Ishikawa (cell line): ENCODE data around the gene HOXB4.

ENCODE experiments used
- CEBPB ChIP-seq: IDR thresholded peaks from 2 replicates; pipeline ENCODE4 v1.6.1; 2012
- CREB1 ChIP-seq: IDR thresholded peaks from 2 replicates; pipeline ENCODE4 v1.6.1; 2012; ENCODE audit warnings: low read depth
- EGR1 ChIP-seq: IDR thresholded peaks from 2 replicates; pipeline ENCODE4 v1.6.1; 2012
- EP300 ChIP-seq: IDR thresholded peaks from 2 replicates; pipeline ENCODE4 v1.6.1; 2012; ENCODE audit warnings: borderline replicate concordance
- FOXM1 ChIP-seq: IDR thresholded peaks from 2 replicates; pipeline ENCODE4 v1.6.1; 2012; ENCODE audit warnings: low read depth, borderline replicate concordance
- MAX ChIP-seq: IDR thresholded peaks from 2 replicates; pipeline ENCODE4 v1.6.1; 2012
- NFIC ChIP-seq: IDR thresholded peaks from 2 replicates; pipeline ENCODE4 v1.6.1; 2012
- RAD21 ChIP-seq: IDR thresholded peaks from 2 replicates; pipeline ENCODE4 v1.6.1; 2012; ENCODE audit warnings: low read depth
- REST ChIP-seq: IDR thresholded peaks from 2 replicates; pipeline ENCODE4 v1.6.1; 2012; ENCODE audit warnings: low read depth, mild to moderate bottlenecking
- TAF1 ChIP-seq: IDR thresholded peaks from 2 replicates; pipeline ENCODE4 v1.6.1; 2012; ENCODE audit warnings: low read depth, mild to moderate bottlenecking
- TCF12 ChIP-seq: IDR thresholded peaks from 2 replicates; pipeline ENCODE4 v1.6.1; 2012; ENCODE audit warnings: low read depth
- TEAD4 ChIP-seq: IDR thresholded peaks from 2 replicates; pipeline ENCODE4 v1.6.1; 2012
- USF1 ChIP-seq: IDR thresholded peaks from 2 replicates; pipeline ENCODE4 v1.6.1; 2012
- YY1 ChIP-seq: IDR thresholded peaks from 2 replicates; pipeline ENCODE4 v1.6.1; 2012; ENCODE audit warnings: low read depth
- ZBTB7A ChIP-seq: IDR thresholded peaks from 2 replicates; pipeline ENCODE4 v1.6.1; 2012; ENCODE audit warnings: low read depth

Gene HOXB4

GRCh38 chr17:48586355-48587258 is 8.5 kb upstream of the HOXB4 start:
- TF ChIP-seq TEAD4 (no peak), TCF12 (no peak), REST (no peak), FOXM1 (no peak), TAF1 (no peak), MAX (no peak), USF1 (no peak), EGR1 (no peak), YY1 (no peak), NFIC (no peak), EP300 (no peak), CREB1 (no peak), ZBTB7A (no peak), CEBPB (no peak), RAD21 (no peak)

GRCh38 chr17:48584223-48584741 is 6.1 kb upstream of the HOXB4 start:
- TF ChIP-seq EGR1 (no peak), TAF1 (no peak), YY1 (no peak), CEBPB (no peak), FOXM1 (no peak), EP300 (no peak), USF1 (no peak), ZBTB7A (no peak)

GRCh38 chr17:48583708-48584222 is 5.6 kb upstream of the HOXB4 start:
- TF ChIP-seq YY1 (no peak), TEAD4 (no peak), NFIC (no peak), MAX (no peak), RAD21 (no peak), TAF1 (no peak), FOXM1 (no peak), EGR1 (no peak), REST (no peak), TCF12 (no peak), CREB1 (no peak), EP300 (no peak)

- no peak for TF ChIP-seq USF1
- no peak for TF ChIP-seq RAD21
- no peak for TF ChIP-seq CEBPB
- no peak for TF ChIP-seq MAX
- TF ChIP-seq EP300, result no peak
- no peak for TF ChIP-seq CREB1
- no peak for TF ChIP-seq NFIC
- TF ChIP-seq REST, result no peak
- no peak for TF ChIP-seq YY1
- TF ChIP-seq FOXM1, result no peak
- no peak for TF ChIP-seq ZBTB7A
- no peak for TF ChIP-seq TEAD4
- no peak for TF ChIP-seq TAF1
- TF ChIP-seq EGR1, result no peak
- no peak for TF ChIP-seq TCF12
These were observed 4.6 kb upstream of the HOXB4 start for GRCh38 chr17:48582750-48583069.
